Stimulated activated naive B cell treated with anti-CD40 and anti-IgM and Interleukin-4, amounts not matched to agents 10 μg/mL and 1 μg/mL and 100 μg/mL, for 72 hours (primary cell): ENCODE data around the gene IFRD1.
A peak's percentile ranks its signal among the peaks of the same experiment; 100 is the strongest.
"Not testable (repeated sequence)": the region's sequence is repeated elsewhere in the genome, so short reads cannot be mapped to it uniquely, and the experiment has no call there.

ENCODE experiments used
- ATAC-seq, 2 donors: fragments of 150-1000 bp; cut with Tn5 transposase; replicated peaks; 2 replicates each; pipeline ENCODE4 v1.10.0; 2021; ENCODE audit warnings: moderate library complexity in 1 of 2
- DNase-seq: peaks from one replicate; pipeline ENCODE4 v3.0.0; 2021
- H3K27ac Mint-ChIP-seq: one replicate; pipeline ENCODE4 v1.8.0; 2022; ENCODE audit warnings: mild to moderate bottlenecking, mixed read lengths
- H3K27me3 Mint-ChIP-seq, 2 donors: one replicate each; pipeline ENCODE4 v1.8.0; 2022; ENCODE audit warnings: mixed read lengths in 2 of 2
- H3K36me3 Mint-ChIP-seq, 2 donors: one replicate each; pipeline ENCODE4 v1.8.0; 2022; ENCODE audit warnings: mixed read lengths in 2 of 2, mild to moderate bottlenecking in 1 of 2
- H3K4me1 Mint-ChIP-seq, 2 donors: one replicate each; pipeline ENCODE4 v1.8.0; 2022; ENCODE audit warnings: mixed read lengths in 2 of 2, mild to moderate bottlenecking in 1 of 2
- H3K4me3 Mint-ChIP-seq, 2 donors: one replicate each; pipeline ENCODE4 v1.8.0; 2022; ENCODE audit warnings: mild to moderate bottlenecking in 2 of 2, mixed read lengths in 2 of 2, moderate library complexity in 1 of 2
- H3K9me3 Mint-ChIP-seq, 2 donors: one replicate each; pipeline ENCODE4 v1.8.0; 2022; ENCODE audit warnings: mixed read lengths in 2 of 2, mild to moderate bottlenecking in 1 of 2

Gene IFRD1

DNA sequence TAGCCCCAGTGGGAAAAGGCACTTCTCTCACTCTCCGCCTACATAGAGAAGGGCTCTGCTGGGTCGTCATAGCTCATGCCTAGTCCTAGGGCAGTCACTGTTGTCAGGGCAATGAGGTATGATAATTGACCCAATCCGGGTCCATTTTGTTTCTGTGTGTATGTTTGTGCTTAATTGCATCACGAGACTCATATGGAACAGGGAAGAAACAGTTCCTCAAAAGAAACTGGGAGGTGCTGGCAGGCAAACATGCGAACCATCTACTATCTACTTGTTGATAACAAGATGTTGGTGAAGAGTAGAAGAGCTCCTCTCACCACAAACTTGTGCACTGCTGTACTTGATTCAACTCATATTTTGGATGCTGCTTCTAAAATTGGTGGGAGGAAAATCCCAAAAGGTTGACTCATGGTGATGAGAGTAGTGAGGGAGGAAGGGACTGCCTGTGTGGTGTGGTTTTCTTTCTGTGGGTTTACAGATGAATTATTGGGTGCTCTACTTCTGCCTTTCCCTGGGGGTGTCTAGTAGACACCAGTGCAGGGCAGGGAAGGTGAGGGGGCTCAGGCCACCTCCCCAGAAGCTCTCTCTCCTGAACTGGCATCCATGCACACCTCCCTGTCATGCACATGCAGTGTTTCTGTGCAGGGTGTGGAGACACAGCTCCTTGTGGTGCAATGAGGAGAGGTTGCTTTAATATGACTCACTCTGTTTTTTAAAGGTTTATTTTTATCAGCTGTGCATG, 59.9 kb downstream of the IFRD1 start:
- Mint-ChIP-seq H3K36me3 (no peaks in the 10 kb centered on the region), H3K27me3 (peaks cover 7 to 9% of the 10 kb centered on the region in 2 donors), H3K4me1 (peaks cover 10 to 13% of the 10 kb centered on the region in 2 donors), H3K27ac (peak overlapping the region; percentile 0), H3K4me3 (peak overlapping the region; percentile 3 to 5), H3K9me3 (no peaks in the 10 kb centered on the region)
- ATAC-seq (peak; percentile 79 to 88), DNase-seq (peak; percentile 20)

- H3K4me3 Mint-ChIP-seq, result peak overlapping the region; percentile 3 to 5
- H3K36me3 Mint-ChIP-seq, result no peaks in the 10 kb centered on the region
- peaks cover 7 to 9% of the 10 kb centered on the region in 2 donors for H3K27me3 Mint-ChIP-seq
- H3K27ac Mint-ChIP-seq, result no peak overlapping the region
- H3K9me3 Mint-ChIP-seq, result no peaks in the 10 kb centered on the region
- ATAC-seq (no peak), DNase-seq (no peak)
- H3K4me1 Mint-ChIP-seq, result peaks cover 10 to 13% of the 10 kb centered on the region in 2 donors
Measured at GRCh38 chr7:112510743-112511110, 60.5 kb downstream of the IFRD1 start.

GRCh38 chr7:112511451-112512202, 61.4 kb downstream of the IFRD1 start:
- ATAC-seq (no peak), DNase-seq (no peak)
- no peaks in the 10 kb centered on the region for H3K36me3 Mint-ChIP-seq
- H3K4me3 Mint-ChIP-seq, result no peak overlapping the region
- peaks cover 10 to 11% of the 10 kb centered on the region in 2 donors for H3K27me3 Mint-ChIP-seq
- no peak overlapping the region for H3K27ac Mint-ChIP-seq
- peaks cover 10 to 13% of the 10 kb centered on the region in 2 donors for H3K4me1 Mint-ChIP-seq
- H3K9me3 Mint-ChIP-seq, result no peaks in the 10 kb centered on the region

DNA sequence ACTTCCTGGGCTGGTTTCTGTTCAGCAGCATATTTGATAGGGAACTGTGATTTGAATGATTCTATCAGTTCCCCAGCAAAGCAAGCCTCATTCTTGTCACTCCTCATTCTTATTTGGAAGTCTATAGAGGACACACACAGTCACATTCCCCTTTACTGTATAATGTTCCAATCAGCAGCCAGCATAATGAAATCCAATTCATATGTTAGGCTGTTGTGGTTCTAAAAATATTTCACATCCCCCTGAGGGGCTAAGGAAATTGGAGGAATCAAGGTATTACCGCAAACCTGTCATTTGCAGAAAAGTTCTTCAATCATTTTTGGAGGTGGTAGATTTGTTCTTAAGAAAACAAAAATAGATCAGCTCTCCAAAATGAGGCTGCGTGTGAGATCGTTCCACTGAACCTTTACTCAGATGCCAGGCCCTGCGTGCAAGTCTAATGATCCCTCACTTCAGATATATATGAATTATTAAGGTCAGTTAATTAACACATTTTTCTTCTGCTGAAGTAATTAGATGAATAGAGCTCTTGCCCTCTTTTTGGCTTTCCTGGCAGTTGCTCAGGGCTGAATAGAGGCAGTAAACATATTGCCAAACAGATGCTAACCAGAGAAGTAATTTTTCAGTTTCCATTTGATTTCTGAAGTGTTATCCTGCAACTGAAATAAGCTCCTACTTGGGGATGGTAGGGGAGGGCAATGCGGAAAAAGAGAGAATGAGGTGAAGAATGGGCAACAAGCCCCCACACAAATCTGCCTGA, 62.4 kb downstream of the IFRD1 start:
- ATAC-seq (no peak), DNase-seq (no peak)
- Mint-ChIP-seq H3K36me3 (no peaks in the 10 kb centered on the region), H3K9me3 (no peaks in the 10 kb centered on the region), H3K4me1 (peaks cover 10 to 13% of the 10 kb centered on the region in 2 donors), H3K27ac (no peak overlapping the region), H3K27me3 (peaks cover 17 to 18% of the 10 kb centered on the region in 2 donors), H3K4me3 (no peak overlapping the region)

DNA sequence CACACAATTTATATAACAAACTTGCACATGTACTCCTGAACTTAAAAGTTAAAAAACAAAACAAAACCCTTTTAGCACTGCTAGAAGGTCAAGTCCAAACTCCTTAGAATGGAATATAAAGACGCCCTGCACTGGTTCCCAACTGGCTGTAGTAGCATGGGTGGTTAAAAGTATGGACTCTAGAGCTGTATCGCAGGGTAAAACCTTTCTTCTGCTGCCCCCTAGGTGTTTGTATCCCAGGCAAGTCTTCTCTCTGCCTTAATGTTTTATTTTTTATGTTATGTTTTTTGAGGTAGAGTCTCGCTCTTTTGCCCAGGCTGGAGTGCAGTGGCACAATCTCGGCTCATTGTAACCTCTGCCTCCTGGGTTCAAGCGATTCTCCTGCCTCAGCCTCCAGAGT, 65.7 kb downstream of the IFRD1 start:
- H3K36me3 Mint-ChIP-seq, result no peaks in the 10 kb centered on the region
- peaks cover 0 to under 1% of the 10 kb centered on the region in 2 donors for H3K4me1 Mint-ChIP-seq
- H3K27ac Mint-ChIP-seq, result no peak overlapping the region
- no peak for ATAC-seq
- H3K27me3 Mint-ChIP-seq, result peaks cover 22 to 37% of the 10 kb centered on the region in 2 donors
- H3K9me3 Mint-ChIP-seq, result peaks cover 0 to 1% of the 10 kb centered on the region in 2 donors
- no peak overlapping the region for H3K4me3 Mint-ChIP-seq
- no peak for DNase-seq

DNA sequence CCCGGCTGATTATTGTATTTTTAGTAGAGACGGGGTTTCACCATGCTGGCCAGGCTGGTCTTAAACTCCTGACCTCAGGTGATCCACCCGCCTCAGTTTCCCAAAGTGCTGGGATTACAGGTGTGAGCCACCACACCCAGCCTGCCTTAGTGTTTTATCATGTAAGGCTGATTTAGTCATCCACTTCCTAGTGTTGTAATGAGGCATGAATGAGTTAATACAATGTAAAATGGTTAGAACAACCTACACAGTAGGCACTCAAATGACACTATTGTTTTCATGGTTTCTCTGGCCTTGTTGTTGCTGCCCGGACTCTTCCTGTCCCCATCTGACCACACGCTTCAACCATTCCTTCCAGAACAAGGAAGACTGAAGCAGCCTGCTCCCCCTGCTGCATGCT, 66.2 kb downstream of the IFRD1 start:
- H3K4me3 Mint-ChIP-seq, H3K9me3 Mint-ChIP-seq, H3K4me1 Mint-ChIP-seq, H3K36me3 Mint-ChIP-seq, ATAC-seq, H3K27ac Mint-ChIP-seq, DNase-seq: not testable (repeated sequence)
- peaks cover 22 to 37% of the 10 kb centered on the region in 2 donors for H3K27me3 Mint-ChIP-seq

DNA sequence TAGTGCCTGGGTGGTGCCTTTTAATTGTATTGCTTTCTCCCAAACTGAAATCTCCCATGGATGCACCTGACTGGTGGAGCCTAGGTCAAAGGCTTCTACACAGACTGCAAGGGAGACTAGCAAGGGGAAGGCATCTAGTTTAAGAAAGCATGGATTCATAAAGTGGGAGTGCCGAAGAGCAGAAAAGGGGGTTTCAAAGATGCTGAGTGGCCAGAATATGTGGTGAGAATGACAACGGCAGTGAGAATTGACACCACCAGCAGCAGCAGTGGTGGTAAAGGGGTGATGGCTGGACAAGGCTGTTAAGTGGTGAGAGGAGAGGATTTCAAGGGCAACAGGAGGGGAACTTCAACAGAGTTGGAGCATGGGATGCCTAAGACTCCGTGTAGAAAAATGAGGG, 67.2 kb downstream of the IFRD1 start:
- H3K36me3 Mint-ChIP-seq, result no peaks in the 10 kb centered on the region
- DNase-seq (no peak), ATAC-seq (no peak)
- no peak overlapping the region for H3K4me3 Mint-ChIP-seq
- no peak overlapping the region for H3K27ac Mint-ChIP-seq
- peaks cover 20 to 35% of the 10 kb centered on the region in 2 donors for H3K27me3 Mint-ChIP-seq
- H3K9me3 Mint-ChIP-seq, result peaks cover 0 to 1% of the 10 kb centered on the region in 2 donors
- no peaks in the 10 kb centered on the region for H3K4me1 Mint-ChIP-seq

DNA sequence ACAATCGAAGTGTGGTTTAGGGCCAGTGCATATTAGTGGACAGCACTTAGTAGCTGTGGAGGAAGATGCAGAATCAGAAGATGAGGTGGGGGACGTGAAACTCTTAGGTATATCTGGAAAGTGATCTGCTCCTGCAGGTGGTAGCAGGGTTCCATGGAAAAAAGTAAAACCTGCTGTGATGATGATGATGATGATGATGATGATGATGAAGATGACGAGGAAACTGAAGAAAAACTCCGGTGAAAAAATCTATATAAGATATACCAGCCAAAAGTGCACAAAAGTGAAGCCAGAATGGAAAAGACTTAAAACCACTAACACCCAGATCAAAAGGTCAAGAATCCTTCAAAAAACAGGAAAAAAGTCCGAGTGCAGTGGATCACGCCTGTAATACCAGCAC, 70.5 kb downstream of the IFRD1 start:
- no peak overlapping the region for H3K4me3 Mint-ChIP-seq
- ATAC-seq (no peak), DNase-seq (no peak)
- peaks cover 0 to 1% of the 10 kb centered on the region in 2 donors for H3K9me3 Mint-ChIP-seq
- no peaks in the 10 kb centered on the region for H3K4me1 Mint-ChIP-seq
- H3K36me3 Mint-ChIP-seq, result no peaks in the 10 kb centered on the region
- no peak overlapping the region for H3K27ac Mint-ChIP-seq
- peaks cover 20 to 38% of the 10 kb centered on the region in 2 donors for H3K27me3 Mint-ChIP-seq

GRCh38 chr7:112521942-112522341, 71.7 kb downstream of the IFRD1 start:
- H3K4me1 Mint-ChIP-seq, result no peaks in the 10 kb centered on the region
- ATAC-seq (no peak), DNase-seq (no peak)
- peaks cover 16 to 32% of the 10 kb centered on the region in 2 donors for H3K27me3 Mint-ChIP-seq
- no peak overlapping the region for H3K27ac Mint-ChIP-seq
- H3K9me3 Mint-ChIP-seq, result peaks cover 0 to 1% of the 10 kb centered on the region in 2 donors
- H3K4me3 Mint-ChIP-seq, result no peak overlapping the region
- no peaks in the 10 kb centered on the region for H3K36me3 Mint-ChIP-seq

DNA sequence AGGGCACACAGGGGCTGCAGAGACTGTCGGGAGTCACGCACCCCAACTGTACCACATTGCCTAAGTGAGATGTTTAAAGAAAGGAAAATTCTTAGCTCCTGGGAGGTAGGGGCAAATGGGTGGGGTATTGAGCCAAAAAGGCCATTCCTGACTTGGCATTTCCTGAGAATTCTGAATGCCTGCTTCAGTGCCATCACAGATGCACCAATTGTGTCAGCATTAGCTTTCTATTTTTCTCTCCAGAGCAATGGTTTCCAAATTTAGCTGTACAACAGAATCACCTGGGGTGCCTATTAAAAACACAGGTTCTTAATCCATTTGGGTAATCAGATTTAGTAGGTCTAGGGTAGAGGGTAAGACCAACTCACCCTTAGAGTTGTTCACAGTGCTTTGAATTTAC, 73.6 kb downstream of the IFRD1 start:
- Mint-ChIP-seq H3K9me3 (peaks cover 0 to 1% of the 10 kb centered on the region in 2 donors), H3K27me3 (peaks cover 15 to 20% of the 10 kb centered on the region in 2 donors), H3K27ac (no peak overlapping the region), H3K4me3 (no peak overlapping the region), H3K4me1 (no peaks in the 10 kb centered on the region), H3K36me3 (no peaks in the 10 kb centered on the region)
- DNase-seq (no peak), ATAC-seq (no peak)
